ENCODE measurements around the gene FMN1.

FMN1 gene

DNA sequence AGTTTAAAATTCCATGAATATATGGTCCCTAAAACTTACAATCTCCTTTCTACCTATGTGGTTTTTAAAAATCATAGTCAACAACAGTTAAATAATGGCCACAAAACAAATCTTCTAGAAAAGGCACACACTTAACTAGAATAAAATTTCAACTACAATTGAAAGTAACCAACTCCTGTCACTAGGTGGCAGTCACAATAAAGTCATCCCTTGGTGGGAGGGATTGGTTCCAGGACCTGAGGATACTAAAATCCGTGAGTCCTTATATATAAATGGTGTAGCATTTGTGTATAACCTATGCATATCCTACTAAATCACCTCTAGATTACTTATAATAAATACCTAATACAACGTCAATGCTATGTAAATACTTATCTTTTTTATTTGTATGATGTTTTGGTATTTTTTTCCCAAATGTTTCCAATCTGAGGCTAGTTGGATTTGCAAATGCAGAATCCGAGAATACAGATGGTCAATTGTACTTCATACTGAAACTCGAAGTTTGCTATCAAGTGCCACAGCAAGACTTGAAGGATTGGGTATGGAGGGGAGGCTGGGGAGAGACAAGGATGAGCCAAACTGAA, 172.6 kb downstream of the FMN1 start:
- DNase-seq (ENCODE audit: insufficient read length, low spot score) (peak; percentile 39), FAIRE-seq (peak; percentile 42)

DNA sequence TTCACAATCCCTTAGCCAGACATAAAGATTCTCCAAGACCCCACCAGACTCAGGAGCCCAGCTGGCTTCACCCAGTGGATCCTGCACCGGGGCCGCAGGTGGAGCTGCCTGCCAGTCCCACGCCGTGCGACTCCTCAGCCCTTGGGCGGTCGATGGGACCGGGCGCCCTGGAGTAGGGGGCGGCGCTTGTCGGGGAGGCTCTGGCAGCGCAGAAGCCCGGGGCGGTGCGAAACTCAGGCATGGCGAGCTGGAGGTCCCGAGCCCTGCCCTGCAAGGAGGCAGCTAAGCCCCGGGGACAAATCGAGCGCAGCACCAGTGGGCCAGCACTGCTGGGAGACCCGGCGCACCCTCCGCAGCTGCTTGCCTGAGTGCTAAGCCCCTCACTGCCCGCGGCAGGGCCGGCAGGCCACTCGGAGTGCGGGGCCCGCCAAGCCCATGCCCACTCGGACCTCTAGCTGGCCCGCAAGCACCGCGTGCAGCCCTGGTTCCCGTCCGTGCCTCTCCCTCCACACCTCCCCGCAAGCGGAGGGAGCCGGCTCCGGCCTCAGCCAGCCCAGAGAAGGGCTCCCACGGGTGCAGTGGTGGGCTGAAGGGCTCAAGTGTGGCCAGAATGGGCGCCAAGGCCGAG, 175.0 kb downstream of the FMN1 start:
- FAIRE-seq: no peak
- no peak for DNase-seq (ENCODE audit: insufficient read length, low spot score)

DNA sequence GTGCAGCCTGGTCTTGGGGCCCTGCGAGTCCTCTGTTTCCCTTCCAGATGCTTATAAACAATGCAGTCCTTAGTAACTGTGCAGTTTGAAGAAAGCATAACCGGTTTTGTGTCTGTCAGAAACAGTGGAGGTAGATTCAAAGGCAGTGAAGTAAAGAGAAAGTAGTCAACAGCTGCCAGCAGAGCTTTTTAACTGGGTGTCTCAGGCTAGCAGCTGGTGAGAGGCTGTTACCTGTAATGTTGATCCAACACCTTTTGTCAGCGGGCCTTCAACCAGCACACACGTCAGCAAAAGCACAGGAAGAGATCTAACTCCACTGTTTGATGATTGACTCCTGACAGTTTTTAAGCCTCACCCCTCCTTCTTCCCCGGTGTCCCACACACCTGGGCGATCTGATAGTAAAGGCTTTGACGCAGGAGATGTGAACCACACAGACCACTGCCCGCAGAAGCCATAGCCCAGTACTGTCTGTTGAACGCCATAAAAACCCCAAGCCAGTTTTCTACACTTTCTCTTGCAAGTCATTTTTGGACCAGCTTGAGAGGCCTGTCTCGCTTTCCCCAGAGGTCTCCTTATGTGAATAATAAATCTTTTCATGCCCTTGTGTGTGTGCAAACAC, 178.0 kb downstream of the FMN1 start:
- FAIRE-seq: no peak
- DNase-seq (ENCODE audit: insufficient read length, low spot score): no peak

DNA sequence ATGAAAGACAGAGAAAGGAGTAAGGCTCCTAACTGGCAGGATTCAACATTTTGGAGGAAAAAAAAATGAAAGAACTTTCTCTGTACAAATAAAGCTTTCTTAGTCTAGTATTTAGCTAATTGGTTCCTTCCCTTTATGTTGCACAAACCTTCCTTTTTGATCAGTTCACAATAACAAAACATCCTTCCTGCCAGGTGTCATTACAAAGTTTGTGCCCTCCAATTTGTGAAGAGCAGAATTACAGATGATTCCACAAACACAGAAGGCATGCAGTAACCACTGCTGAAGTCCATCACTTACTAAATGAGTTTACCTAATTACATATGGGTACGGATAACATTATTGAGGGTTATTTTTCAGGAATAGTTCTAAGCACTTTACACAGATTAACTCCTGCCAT, 179.9 kb downstream of the FMN1 start:
- FAIRE-seq (no peak), DNase-seq (ENCODE audit: insufficient read length, low spot score) (no peak)

- DNase-seq (ENCODE audit: insufficient read length, low spot score) (no peak), FAIRE-seq (no peak)
Measured at GRCh38 chr15:33013827-33014445, 180.6 kb downstream of the FMN1 start.

DNA sequence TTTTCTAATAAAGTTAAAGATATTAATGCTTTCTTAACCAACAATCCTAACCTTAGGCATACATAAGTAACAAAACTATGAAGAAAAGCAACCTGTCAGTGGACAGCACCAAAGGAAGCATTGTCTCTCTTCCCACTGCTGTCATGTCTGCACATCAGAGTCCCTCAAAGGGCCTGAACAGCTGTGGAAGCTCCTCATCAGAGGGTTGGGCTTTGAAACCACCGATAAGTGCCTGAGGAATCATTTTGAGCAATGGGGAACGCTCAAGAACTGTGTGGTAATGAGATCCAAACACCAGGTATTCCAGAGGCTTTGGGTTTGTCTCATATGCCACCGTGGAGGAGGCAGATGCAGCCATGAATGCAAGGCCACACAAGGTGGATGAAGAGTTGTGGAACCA, 182.5 kb downstream of the FMN1 start:
- no peak for DNase-seq (ENCODE audit: insufficient read length, low spot score)
- FAIRE-seq: no peak

DNA sequence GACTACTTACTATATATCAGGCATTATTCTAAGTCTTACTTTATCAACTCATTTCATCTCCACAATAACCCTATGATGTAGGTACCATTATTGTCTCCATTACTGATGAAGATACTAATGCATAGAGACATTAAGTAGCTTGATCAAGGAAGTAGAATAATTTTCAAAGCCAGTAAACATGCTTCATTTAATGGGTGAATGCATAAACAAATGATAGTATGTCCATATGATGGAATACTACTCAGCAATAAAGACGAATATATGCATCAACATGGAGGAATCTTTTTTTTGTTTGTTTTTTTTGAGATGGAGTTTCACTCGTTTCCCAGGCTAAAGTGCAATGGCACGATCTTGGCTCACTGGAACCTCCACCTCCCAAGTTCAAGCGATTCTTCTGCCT, 184.9 kb downstream of the FMN1 start:
- DNase-seq (ENCODE audit: insufficient read length, low spot score): no peak
- FAIRE-seq: no peak

- DNase-seq (ENCODE audit: insufficient read length, low spot score) (no peak), FAIRE-seq (no peak)
Measured at GRCh38 chr15:33009026-33009425, 185.5 kb downstream of the FMN1 start.

- FAIRE-seq (no peak), DNase-seq (ENCODE audit: insufficient read length, low spot score) (no peak)
Measured at GRCh38 chr15:33008284-33008995, 186.1 kb downstream of the FMN1 start.

- no peak for DNase-seq (ENCODE audit: insufficient read length, low spot score)
- FAIRE-seq: no peak
Measured at GRCh38 chr15:33007303-33007855, 187.1 kb downstream of the FMN1 start.

DNA sequence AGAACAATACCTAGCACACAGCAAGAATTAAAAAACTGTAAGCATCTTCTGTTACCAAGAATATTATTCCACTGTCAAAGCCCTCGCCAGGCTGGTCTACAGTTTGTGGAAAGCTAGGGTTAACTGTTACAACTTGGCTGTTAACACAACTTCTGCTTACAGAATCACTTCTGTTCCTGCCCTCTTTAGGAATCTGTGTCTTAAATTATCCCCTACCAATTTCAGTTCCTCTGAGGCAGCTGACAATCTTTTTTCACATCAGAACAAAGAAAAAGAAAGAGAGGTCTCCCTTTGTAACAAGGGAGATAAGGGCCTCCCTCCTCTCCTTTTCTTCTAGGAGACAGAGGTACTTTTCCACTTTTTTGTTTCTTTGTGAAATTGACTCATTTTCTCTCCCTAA, 188.9 kb downstream of the FMN1 start:
- FAIRE-seq: no peak
- DNase-seq (ENCODE audit: insufficient read length, low spot score): no peak

- FAIRE-seq (no peak), DNase-seq (ENCODE audit: insufficient read length, low spot score) (no peak)
Measured at GRCh38 chr15:33001926-33002325, 192.6 kb downstream of the FMN1 start.

DNA sequence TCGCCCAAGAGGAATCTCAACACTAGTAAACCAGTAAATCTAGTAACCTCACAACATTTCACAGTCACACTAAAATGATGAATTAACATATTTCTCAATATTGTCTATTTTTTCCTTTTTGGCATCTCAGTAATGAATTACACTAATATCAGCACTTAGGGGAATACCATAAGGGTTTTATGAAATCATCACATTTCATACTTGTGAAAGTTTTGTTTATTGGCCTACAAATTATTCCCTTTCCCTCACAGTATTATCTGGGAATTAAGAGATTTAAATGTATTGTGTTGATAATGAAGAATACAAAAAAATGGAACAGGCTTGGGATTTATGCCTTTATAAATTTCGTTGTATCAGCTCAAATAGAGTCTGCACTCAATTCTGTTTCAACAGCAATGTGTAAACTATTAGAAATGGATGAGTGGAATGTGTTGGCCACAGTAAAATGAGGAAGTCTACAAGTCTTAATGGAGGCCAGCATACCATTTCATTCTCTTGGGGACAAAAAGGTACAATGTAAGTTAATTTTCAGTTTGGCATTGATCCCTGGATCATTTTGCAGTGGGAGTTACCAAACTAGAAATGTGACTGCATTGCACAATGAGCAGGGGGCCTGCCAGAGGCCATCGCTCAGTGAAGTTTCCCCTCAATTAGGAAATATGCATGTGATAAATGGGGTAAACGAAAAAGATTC, 195.4 kb downstream of the FMN1 start:
- FAIRE-seq: no peak
- DNase-seq (ENCODE audit: insufficient read length, low spot score): no peak

DNA sequence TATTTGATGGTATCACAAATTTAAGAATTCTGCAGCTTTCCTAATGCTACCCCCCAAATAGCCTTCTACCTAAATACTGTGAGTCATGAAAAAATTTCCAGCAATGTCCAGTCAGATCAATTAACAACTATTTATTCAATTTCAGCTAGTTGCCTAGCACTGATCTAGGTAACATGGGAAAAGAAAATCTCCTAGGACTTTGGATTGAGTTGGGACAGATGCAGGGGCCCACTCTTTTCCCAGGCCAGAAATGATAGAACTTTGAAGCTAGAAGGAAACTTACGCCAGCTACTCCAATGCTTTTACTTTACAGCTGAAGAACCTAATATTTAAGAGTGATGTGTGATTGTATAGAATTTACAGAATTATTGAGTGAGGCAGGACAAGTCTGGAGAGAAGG, 196.3 kb downstream of the FMN1 start:
- FAIRE-seq (no peak), DNase-seq (ENCODE audit: insufficient read length, low spot score) (no peak)

GRCh38 chr15:32994810-32995424, 199.6 kb downstream of the FMN1 start:
- peak; percentile 42 for FAIRE-seq
- DNase-seq (ENCODE audit: insufficient read length, low spot score): no peak

DNA sequence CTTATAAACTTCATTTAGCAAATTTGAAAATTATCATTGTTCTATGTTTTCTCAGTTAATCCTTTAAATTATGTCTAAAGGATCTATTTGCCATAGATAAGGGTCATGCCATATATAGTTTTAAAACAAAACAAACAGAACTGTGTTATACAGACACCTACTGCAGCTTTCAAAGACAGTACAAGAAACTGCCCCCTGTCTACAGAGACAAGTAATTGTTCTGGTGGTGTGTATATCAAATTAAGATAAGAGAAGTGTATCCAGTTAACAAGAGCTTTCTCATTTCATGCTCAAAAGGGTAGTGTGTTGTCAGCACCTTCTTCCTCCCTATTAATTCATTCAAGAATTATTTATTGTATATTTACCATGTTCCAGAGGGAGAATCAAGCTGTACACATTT, 201.2 kb downstream of the FMN1 start:
- FAIRE-seq (no peak), DNase-seq (ENCODE audit: insufficient read length, low spot score) (no peak)

DNA sequence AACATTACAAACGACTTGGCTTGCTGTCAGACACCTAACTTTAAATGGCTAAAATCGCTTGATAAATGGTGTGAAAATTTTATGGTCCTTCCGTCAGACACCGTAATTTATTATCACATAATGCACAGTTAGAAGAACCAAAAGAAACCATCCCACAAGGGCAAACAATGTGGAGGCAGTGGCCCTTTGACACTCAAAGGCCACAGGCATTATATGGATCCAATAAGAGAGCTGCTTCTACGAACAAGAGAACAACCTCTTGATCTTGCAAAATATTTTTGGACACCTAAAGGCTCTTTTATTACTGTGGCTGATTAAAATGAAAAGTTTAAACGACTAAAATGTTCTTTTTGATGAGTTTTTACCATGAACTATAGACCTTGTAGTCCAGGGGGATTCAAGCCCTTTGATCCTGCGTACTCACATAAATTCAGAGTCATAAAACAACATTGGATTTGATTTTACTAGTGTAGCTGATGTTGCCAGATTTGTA, 202.8 kb downstream of the FMN1 start:
- DNase-seq (ENCODE audit: insufficient read length, low spot score): no peak
- FAIRE-seq: no peak

GRCh38 chr15:32990071-32990470, 204.4 kb downstream of the FMN1 start:
- DNase-seq (ENCODE audit: insufficient read length, low spot score): no peak
- no peak for FAIRE-seq

DNA sequence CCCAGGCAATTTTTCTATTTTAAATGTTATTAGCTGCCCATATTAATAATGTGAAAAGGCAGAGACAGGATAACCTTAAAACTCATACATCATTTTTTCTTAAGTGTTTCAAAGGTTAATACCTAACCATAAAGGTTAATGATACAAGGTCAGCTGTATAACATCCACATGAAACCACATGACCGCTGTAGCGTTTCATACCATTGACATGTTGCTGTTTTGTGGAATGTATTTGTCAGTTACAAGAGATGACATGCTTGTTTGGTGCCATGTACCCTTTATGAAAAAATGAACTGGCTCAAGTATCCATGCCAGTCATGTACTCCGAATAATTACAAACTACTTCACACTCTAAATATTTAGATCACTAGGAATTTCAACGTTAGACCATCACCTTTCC, 207.4 kb downstream of the FMN1 start:
- FAIRE-seq (no peak), DNase-seq (ENCODE audit: insufficient read length, low spot score) (no peak)

DNA sequence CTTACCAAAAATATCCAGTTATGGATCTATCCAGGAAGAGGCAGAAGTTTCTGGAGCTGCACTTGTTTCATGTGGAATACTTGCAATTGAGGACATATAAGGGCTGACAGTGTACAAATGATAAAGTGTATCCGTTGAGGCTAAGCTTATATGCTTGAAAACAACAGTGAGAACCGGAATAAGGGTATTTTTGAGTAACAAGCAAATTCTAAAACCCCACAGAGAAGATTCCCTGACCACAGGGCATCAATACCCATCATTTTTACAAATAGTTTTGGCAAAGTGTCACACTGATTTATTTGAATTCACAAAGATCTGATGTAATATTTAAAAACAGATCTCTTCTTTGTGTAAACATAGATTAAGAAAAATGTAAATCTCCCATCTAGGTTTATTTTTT, 208.4 kb downstream of the FMN1 start:
- DNase-seq (ENCODE audit: insufficient read length, low spot score) (no peak), FAIRE-seq (no peak)
